Adipocyte (in vitro differentiated cells): Measurements from ENCODE around the gene KCNJ5.

Experiments
- DNase-seq: peaks from one replicate; pipeline ENCODE4 v3.0.0-alpha.2; 2015; ENCODE audit warnings: low read depth
- H3K27me3 ChIP-seq: replicated peaks from 2 replicates; pipeline ENCODE4 v1.7.0; 2013; ENCODE audit warnings: mild to moderate bottlenecking, low read length, moderate library complexity; ENCODE audit not compliant: control insufficient read depth, insufficient read depth
- H3K36me3 ChIP-seq: 2 replicates; pipeline ENCODE4 v1.7.0; 2013; ENCODE audit warnings: low read length, mild to moderate bottlenecking, moderate library complexity; ENCODE audit not compliant: control insufficient read depth, insufficient read depth, severe bottlenecking
- H3K4me1 ChIP-seq: 2 replicates; pipeline ENCODE4 v1.7.0; 2013; ENCODE audit warnings: mild to moderate bottlenecking, low read length, moderate library complexity; ENCODE audit not compliant: control insufficient read depth, insufficient read depth
- H3K4me3 ChIP-seq: 2 replicates; pipeline ENCODE4 v1.7.0; 2013; ENCODE audit warnings: mild to moderate bottlenecking, low read length, moderate library complexity
- H3K9ac ChIP-seq: 2 replicates; pipeline ENCODE4 v1.7.0; 2013; ENCODE audit warnings: mild to moderate bottlenecking, low read length, moderate library complexity
- H3K9me3 ChIP-seq: 2 replicates; pipeline ENCODE4 v1.7.0; 2013; ENCODE audit warnings: mild to moderate bottlenecking, low read length, moderate library complexity; ENCODE audit not compliant: control insufficient read depth

KCNJ5 gene

GRCh38 chr11:128965485-128965884, 74.3 kb downstream of the KCNJ5 start:
- H3K9ac ChIP-seq: no peak overlapping the region
- peak overlapping the region; percentile 14 for H3K4me3 ChIP-seq
- peaks cover 3% of the 10 kb centered on the region for H3K4me1 ChIP-seq
- H3K9me3 ChIP-seq: no peaks in the 10 kb centered on the region
- peak; percentile 27 for DNase-seq
- no peaks in the 10 kb centered on the region for H3K27me3 ChIP-seq
- H3K36me3 ChIP-seq: peaks cover 23% of the 10 kb centered on the region

- DNase-seq: no peak
- no peak overlapping the region for H3K4me3 ChIP-seq
- H3K9me3 ChIP-seq: no peaks in the 10 kb centered on the region
- no peak overlapping the region for H3K9ac ChIP-seq
- H3K27me3 ChIP-seq: no peaks in the 10 kb centered on the region
- peaks cover 6% of the 10 kb centered on the region for H3K4me1 ChIP-seq
- H3K36me3 ChIP-seq: peaks cover 39% of the 10 kb centered on the region
These were observed 76.4 kb downstream of the KCNJ5 start for GRCh38 chr11:128967578-128967977.

DNA sequence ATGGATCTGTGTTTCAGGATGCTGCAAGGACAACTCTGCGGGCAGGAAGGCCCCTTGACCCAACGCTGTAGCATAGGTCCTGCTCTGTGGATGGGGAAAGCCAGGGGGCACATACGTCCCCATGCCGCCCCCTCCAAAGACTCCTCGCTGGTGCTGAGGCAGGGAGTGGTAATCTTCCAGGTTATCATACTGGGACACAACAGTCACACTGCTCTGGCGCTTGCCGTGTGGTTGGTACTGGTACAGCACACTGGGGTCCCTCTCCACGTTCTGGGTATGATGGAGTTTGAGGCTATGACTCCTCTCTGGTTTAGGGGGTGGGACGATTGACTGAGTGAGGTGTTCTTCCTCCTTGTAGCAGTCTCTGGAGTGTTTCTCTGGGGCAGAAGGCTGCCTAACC, 77.8 kb downstream of the KCNJ5 start:
- Histone ChIP-seq H3K36me3 (peaks cover 52% of the 10 kb centered on the region), H3K9ac (no peak overlapping the region), H3K4me1 (peaks cover 6% of the 10 kb centered on the region), H3K9me3 (no peaks in the 10 kb centered on the region), H3K4me3 (no peak overlapping the region), H3K27me3 (no peaks in the 10 kb centered on the region)
- DNase-seq: no peak
